ENCODE results near the gene AP3S1. TPM values are rescaled to one million over a fixed set of nuclear protein-coding genes. Genes with fewer than 3 reads are reported as not detected.
A peak's percentile ranks its signal among the peaks of the same experiment; 100 is the strongest.
"Not testable (repeated sequence)": the region's sequence is repeated elsewhere in the genome, so short reads cannot be mapped to it uniquely, and the experiment has no call there.

The AP3S1 gene
- total RNA-seq, 6 donors from 2014 or later, result 8.9 to 81.1 (median 46.5) TPM

DNA sequence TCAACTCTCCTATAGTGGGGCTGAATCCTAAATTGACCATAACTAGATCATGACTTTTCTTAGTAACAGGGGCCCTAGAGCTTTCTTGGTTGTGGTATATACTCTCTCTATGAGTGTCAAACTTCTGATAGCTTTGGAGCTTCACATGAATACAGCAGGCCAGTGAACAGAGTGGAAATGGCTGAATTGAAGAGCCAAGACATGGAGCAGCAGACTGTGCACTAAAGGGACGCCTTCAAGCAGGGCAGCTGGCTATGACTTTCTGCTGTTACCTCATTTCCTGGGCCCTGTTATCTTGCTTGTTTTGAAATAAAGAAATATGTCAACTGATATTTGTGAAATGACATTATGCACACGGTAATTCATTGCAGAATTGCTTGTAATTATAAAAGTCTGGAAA is 41.6 kb upstream of the AP3S1 start:
- H3K27me3 ChIP-seq, result no peaks in the 10 kb centered on the region
- H3K36me3 ChIP-seq, result no peaks in the 10 kb centered on the region
- 80 to 82% methylated on average over 2 of the region's 2 CpGs for WGBS, 2 donors
- no peaks in the 10 kb centered on the region for H3K4me1 ChIP-seq
- ATAC-seq (ENCODE audit: low FRiP score in 2 of 2), result peak in 1 of 2 donors; percentile 61
- TF ChIP-seq CTCF (IDR thresholded peaks at IDR 0.05) (no peak), EP300 (IDR thresholded peaks at IDR 0.05) (no peak), POLR2A (IDR thresholded peaks at IDR 0.05) (no peak), POLR2AphosphoS5 (IDR thresholded peaks at IDR 0.05) (no peak)
- H3K9me3 ChIP-seq, result no peaks in the 10 kb centered on the region
- no peak overlapping the region for H3K27ac ChIP-seq
- no peak overlapping the region for H3K4me3 ChIP-seq
- no peak for DNase-seq

DNA sequence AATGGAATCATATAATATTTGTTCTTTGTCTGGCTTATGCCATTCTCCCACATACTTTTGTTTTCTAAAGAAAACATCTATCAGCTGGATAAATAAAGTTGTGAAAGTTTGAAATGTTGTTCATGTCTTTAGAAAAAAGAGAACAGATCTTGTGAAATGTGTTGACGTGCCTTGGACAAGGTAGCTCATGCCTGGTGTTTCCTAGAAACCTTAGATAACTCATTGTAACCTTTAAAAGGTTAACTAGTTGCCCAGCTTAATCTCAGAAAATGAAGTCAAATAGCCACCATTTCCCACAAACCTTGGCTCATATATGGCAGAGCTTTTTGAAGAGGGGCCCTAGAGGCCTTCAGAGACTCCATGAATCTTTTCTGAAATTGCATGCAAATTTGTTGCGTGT is 40.6 kb upstream of the AP3S1 start:
- no peak for ATAC-seq (ENCODE audit: low FRiP score in 2 of 2)
- Histone ChIP-seq H3K36me3 (no peaks in the 10 kb centered on the region), H3K27me3 (no peaks in the 10 kb centered on the region), H3K27ac (no peak overlapping the region), H3K4me1 (no peaks in the 10 kb centered on the region), H3K9me3 (no peaks in the 10 kb centered on the region), H3K4me3 (no peak overlapping the region)
- WGBS, 2 donors, result 90 to 92% methylated on average over 2 of the region's 2 CpGs
- TF ChIP-seq EP300 (IDR thresholded peaks at IDR 0.05) (no peak), CTCF (IDR thresholded peaks at IDR 0.05) (no peak), POLR2AphosphoS5 (IDR thresholded peaks at IDR 0.05) (no peak), POLR2A (IDR thresholded peaks at IDR 0.05) (no peak)
- no peak for DNase-seq

- H3K27me3 ChIP-seq, result no peaks in the 10 kb centered on the region
- no peak for DNase-seq
- TF ChIP-seq POLR2AphosphoS5 (IDR thresholded peaks at IDR 0.05), result no peak
- no peak for TF ChIP-seq POLR2A (IDR thresholded peaks at IDR 0.05)
- TF ChIP-seq CTCF (IDR thresholded peaks at IDR 0.05), result no peak
- TF ChIP-seq EP300 (IDR thresholded peaks at IDR 0.05), result no peak
- H3K4me1 ChIP-seq, result no peaks in the 10 kb centered on the region
- 58 to 67% methylated on average over 1 of the region's 1 CpG for WGBS, 2 donors
- H3K9me3 ChIP-seq, result no peaks in the 10 kb centered on the region
- H3K4me3 ChIP-seq, result no peak overlapping the region
- no peak for ATAC-seq (ENCODE audit: low FRiP score in 2 of 2)
- no peak overlapping the region for H3K27ac ChIP-seq
- no peaks in the 10 kb centered on the region for H3K36me3 ChIP-seq
These were observed 39.8 kb upstream of the AP3S1 start for GRCh38 chr5:115801984-115802383.

- H3K4me1 ChIP-seq, result no peaks in the 10 kb centered on the region
- no peaks in the 10 kb centered on the region for H3K36me3 ChIP-seq
- H3K27me3 ChIP-seq, result no peaks in the 10 kb centered on the region
- TF ChIP-seq EP300 (IDR thresholded peaks at IDR 0.05) (no peak), POLR2AphosphoS5 (IDR thresholded peaks at IDR 0.05) (no peak), POLR2A (IDR thresholded peaks at IDR 0.05) (no peak), CTCF (IDR thresholded peaks at IDR 0.05) (no peak)
- H3K27ac ChIP-seq, result no peak overlapping the region
- WGBS, 2 donors, result 61 to 81% methylated on average over 2 of the region's 2 CpGs
- no peaks in the 10 kb centered on the region for H3K9me3 ChIP-seq
- H3K4me3 ChIP-seq, result no peak overlapping the region
- DNase-seq (no peak), ATAC-seq (ENCODE audit: low FRiP score in 2 of 2) (no peak)
These were observed 34.6 kb upstream of the AP3S1 start for GRCh38 chr5:115806986-115807653.

DNA sequence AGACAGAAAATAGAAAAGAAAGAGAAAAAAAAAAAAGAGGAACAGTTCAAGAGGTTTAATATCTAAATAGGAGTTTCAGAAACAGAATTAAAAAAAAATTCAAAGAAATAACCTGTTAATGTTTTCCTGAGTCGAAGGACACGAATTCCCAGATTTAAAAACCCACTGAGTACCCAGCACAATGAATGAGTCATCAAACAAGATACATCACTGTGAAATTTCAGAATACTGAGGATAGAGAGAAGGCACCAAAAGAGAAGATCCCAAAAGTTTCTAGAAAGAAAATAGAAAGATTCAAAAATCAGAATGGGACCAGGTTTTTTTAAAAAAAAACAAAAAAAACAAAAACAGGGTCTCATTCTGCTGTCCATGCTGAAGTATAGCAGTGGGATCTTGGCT is 34.1 kb upstream of the AP3S1 start:
- ATAC-seq (ENCODE audit: low FRiP score in 2 of 2), result no peak
- TF ChIP-seq CTCF (IDR thresholded peaks at IDR 0.05) (no peak), EP300 (IDR thresholded peaks at IDR 0.05) (no peak)
- no peaks in the 10 kb centered on the region for H3K9me3 ChIP-seq
- no peaks in the 10 kb centered on the region for H3K36me3 ChIP-seq
- H3K27ac ChIP-seq, result no peak overlapping the region
- DNase-seq, result no peak
- WGBS, 2 donors, result 91 to 96% methylated on average over 2 of the region's 2 CpGs
- H3K4me1 ChIP-seq, result no peaks in the 10 kb centered on the region
- H3K4me3 ChIP-seq, result no peak overlapping the region
- H3K27me3 ChIP-seq, result no peaks in the 10 kb centered on the region

GRCh38 chr5:115808066-115808465 is 33.7 kb upstream of the AP3S1 start:
- WGBS, 2 donors, result 83 to 97% methylated on average over 2 of the region's 2 CpGs
- H3K27me3 ChIP-seq; H3K36me3 ChIP-seq; H3K4me3 ChIP-seq; H3K4me1 ChIP-seq; H3K27ac ChIP-seq; ATAC-seq (ENCODE audit: low FRiP score in 2 of 2); H3K9me3 ChIP-seq; DNase-seq: not testable (repeated sequence)

All from upper lobe of left lung (tissue), 6 donors.